GM23338 (cell line): Measurements from ENCODE around the gene SPATS2. TPM values are rescaled to one million over a fixed set of nuclear protein-coding genes. Genes with fewer than 3 reads are reported as not detected.
"Not testable (repeated sequence)": the region's sequence is repeated elsewhere in the genome, so short reads cannot be mapped to it uniquely, and the experiment has no call there.

Experiments used
- ATAC-seq: fragments of 200-7000 bp; cut with Tn5 transposase; 3 replicates; pipeline ENCODE4 v1.9.1; 2020
- DNase-seq: peaks from one replicate; pipeline ENCODE4 v3.0.0-alpha.2; 2015; ENCODE audit warnings: low spot score
- H2AFZ ChIP-seq: fragments of 200-600 bp; sonication (generic); 2 replicates; pipeline ENCODE4 v1.8.0; 2016; ENCODE audit warnings: antibody characterized with exemption, mild to moderate bottlenecking, moderate library complexity
- H3F3A ChIP-seq: fragments of 200-600 bp; sonication (generic); replicated peaks from 2 replicates; pipeline ENCODE4 v1.8.0; 2017; ENCODE audit warnings: antibody characterized with exemption, mixed run types, low read depth
- H3K27ac ChIP-seq: fragments of 200-600 bp; sonication (generic); 2 replicates; pipeline ENCODE4 v1.6.1; 2016; ENCODE audit warnings: low read depth
- H3K27me3 ChIP-seq: fragments of 200-600 bp; sonication (generic); 2 replicates; pipeline ENCODE4 v1.8.0; 2016; ENCODE audit warnings: mild to moderate bottlenecking, mixed run types, moderate library complexity; ENCODE audit not compliant: insufficient read depth
- H3K36me3 ChIP-seq: fragments of 200-600 bp; sonication (generic); 2 replicates; pipeline ENCODE4 v1.8.0; 2016; ENCODE audit warnings: mild to moderate bottlenecking; ENCODE audit not compliant: insufficient read depth
- H3K4me1 ChIP-seq: fragments of 200-600 bp; sonication (generic); 2 replicates; pipeline ENCODE4 v1.8.0; 2016; ENCODE audit warnings: mild to moderate bottlenecking, moderate library complexity; ENCODE audit not compliant: insufficient read depth
- H3K4me2 ChIP-seq: fragments of 200-600 bp; sonication (generic); 2 replicates; pipeline ENCODE4 v1.7.1; 2017; ENCODE audit warnings: mixed run types
- H3K4me3 ChIP-seq: fragments of 200-600 bp; sonication (generic); 2 replicates; pipeline ENCODE4 v1.6.1; 2016; ENCODE audit warnings: mixed run types
- H3K79me2 ChIP-seq: fragments of 200-600 bp; sonication (generic); replicated peaks from 2 replicates; pipeline ENCODE4 v1.8.0; 2017; ENCODE audit warnings: mild to moderate bottlenecking; ENCODE audit not compliant: insufficient read depth
- H3K9me2 ChIP-seq: fragments of 200-600 bp; sonication (generic); 2 replicates; pipeline ENCODE4 v1.8.0; 2017; ENCODE audit not compliant: insufficient read depth
- H4K20me1 ChIP-seq: fragments of 200-600 bp; sonication (generic); replicated peaks from 2 replicates; pipeline ENCODE4 v1.8.0; 2017; ENCODE audit warnings: mild to moderate bottlenecking; ENCODE audit not compliant: insufficient read depth
- H3K27ac Mint-ChIP-seq: 2 replicates; pipeline ENCODE4 v1.8.0; 2020; ENCODE audit warnings: inconsistent platforms, mild to moderate bottlenecking, moderate library complexity, mixed read lengths
- H3K27me3 Mint-ChIP-seq: 3 replicates; pipeline ENCODE4 v1.8.0; 2022; ENCODE audit warnings: low read depth, mild to moderate bottlenecking, moderate library complexity, mixed read lengths, inconsistent platforms; ENCODE audit not compliant: insufficient read depth, poor library complexity
- H3K36me3 Mint-ChIP-seq: 3 replicates; pipeline ENCODE4 v1.8.0; 2021; ENCODE audit warnings: low read depth, mild to moderate bottlenecking, inconsistent platforms, moderate library complexity, mixed read lengths
- H3K4me1 Mint-ChIP-seq: 3 replicates; pipeline ENCODE4 v1.8.0; 2020; ENCODE audit warnings: mild to moderate bottlenecking, inconsistent platforms, mixed read lengths
- H3K4me3 Mint-ChIP-seq: 3 replicates; pipeline ENCODE4 v1.8.0; 2021; ENCODE audit warnings: moderate library complexity, mild to moderate bottlenecking, inconsistent platforms, mixed read lengths
- H3K9me3 Mint-ChIP-seq: 3 replicates; pipeline ENCODE4 v1.8.0; 2020; ENCODE audit warnings: moderate library complexity, mild to moderate bottlenecking, inconsistent platforms, mixed read lengths
- CREB1 ChIP-seq: fragments of 250-450 bp; sonication (Bioruptor Pico); IDR thresholded peaks from 2 replicates; pipeline ENCODE4 v1.5.0; 2020; ENCODE audit warnings: low read depth, mild to moderate bottlenecking, moderate library complexity
- EZH2 ChIP-seq: fragments of 200-600 bp; sonication (generic); IDR thresholded peaks from one replicate; pipeline ENCODE4 v1.8.0; 2017; ENCODE audit warnings: antibody characterized with exemption, mild to moderate bottlenecking, low read depth; ENCODE audit not compliant: unreplicated experiment
- NANOG ChIP-seq: IDR thresholded peaks from 2 replicates; pipeline ENCODE4 v1.6.1; 2016; ENCODE audit warnings: antibody characterized with exemption, borderline replicate concordance
- STAT1 ChIP-seq: IDR thresholded peaks from one replicate; pipeline ENCODE4 v1.6.1; 2016; ENCODE audit warnings: antibody characterized with exemption; ENCODE audit not compliant: unreplicated experiment
- polyA plus RNA-seq: library from polyadenylated mRNA; unstranded; fragments of >200 nt; fragmentation: Nextera tagmentation; extraction: Ambion mirVana; gene quantifications from 2 replicates; pipeline ENCODE4 v1.2.1, GENCODE V29; 2016
- total RNA-seq: library from RNA; depleted of rRNA; stranded (reverse); fragments of >200 nt; shearing (Covaris generic); gene quantifications from 2 replicates; pipeline ENCODE4 v1.2.3, GENCODE V29; 2014
- TF ChIP-seq, protein P1 (sequence below), 2 experiments: fragments of 200-600 bp in 1 of 2; sonication (generic) in 1 of 2; conservative IDR thresholded peaks; 2 replicates each; pipeline versions ENCODE4 v1.5.1 to v1.6.1; 2016 to 2017; ENCODE audit warnings: antibody characterized with exemption in 2 of 2, low read depth in 2 of 2, mild to moderate bottlenecking in 2 of 2, moderate library complexity in 1 of 2
- TF ChIP-seq, protein P2 (sequence below): IDR thresholded peaks from 2 replicates; pipeline ENCODE4 v1.6.1; 2016; ENCODE audit warnings: antibody characterized with exemption
- TF ChIP-seq, protein P3 (sequence below): IDR thresholded peaks from one replicate; pipeline ENCODE4 v1.6.1; 2018; ENCODE audit warnings: antibody characterized with exemption; ENCODE audit not compliant: unreplicated experiment

Gene SPATS2
- total and polyA plus RNA-seq, 2 experiments from 2014 or later = 20.6 to 61.0 TPM

DNA sequence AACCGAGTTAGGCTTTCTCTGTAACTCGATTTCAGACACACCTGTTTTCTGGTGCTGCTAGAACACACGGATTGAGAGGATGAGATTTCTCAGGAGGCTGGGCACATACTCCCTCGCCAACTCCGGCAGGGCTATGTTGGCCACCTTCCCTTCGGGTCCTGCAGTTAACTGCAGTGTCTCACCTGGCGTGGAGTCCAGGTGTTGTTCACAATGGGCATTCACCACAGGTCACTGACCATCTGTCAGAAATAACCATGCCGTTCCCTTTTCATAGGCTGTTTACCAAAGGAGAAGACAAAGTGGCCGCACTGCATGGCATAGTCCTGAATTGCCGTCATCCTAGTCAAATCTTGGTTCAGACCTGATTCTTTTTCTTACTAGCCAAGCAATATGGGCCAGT is 166.1 kb downstream of the SPATS2 start:
- H3K79me2 ChIP-seq = no peaks in the 10 kb centered on the region
- Mint-ChIP-seq H3K27ac (no peak overlapping the region), H3K4me1 (peaks cover 14% of the 10 kb centered on the region; the same call in 2 of the 3 replicates), H3K36me3 (peaks cover 3% of the 10 kb centered on the region), H3K9me3 (no peaks in the 10 kb centered on the region; the same call in 2 of the 3 replicates), H3K4me3 (no peak overlapping the region), H3K27me3 (peaks cover 35% of the 10 kb centered on the region)
- H3K4me3 ChIP-seq = no peak overlapping the region
- ATAC-seq (no peak), DNase-seq (no peak)
- H3K27me3 ChIP-seq = peaks cover 53% of the 10 kb centered on the region
- TF ChIP-seq, protein P1, sequence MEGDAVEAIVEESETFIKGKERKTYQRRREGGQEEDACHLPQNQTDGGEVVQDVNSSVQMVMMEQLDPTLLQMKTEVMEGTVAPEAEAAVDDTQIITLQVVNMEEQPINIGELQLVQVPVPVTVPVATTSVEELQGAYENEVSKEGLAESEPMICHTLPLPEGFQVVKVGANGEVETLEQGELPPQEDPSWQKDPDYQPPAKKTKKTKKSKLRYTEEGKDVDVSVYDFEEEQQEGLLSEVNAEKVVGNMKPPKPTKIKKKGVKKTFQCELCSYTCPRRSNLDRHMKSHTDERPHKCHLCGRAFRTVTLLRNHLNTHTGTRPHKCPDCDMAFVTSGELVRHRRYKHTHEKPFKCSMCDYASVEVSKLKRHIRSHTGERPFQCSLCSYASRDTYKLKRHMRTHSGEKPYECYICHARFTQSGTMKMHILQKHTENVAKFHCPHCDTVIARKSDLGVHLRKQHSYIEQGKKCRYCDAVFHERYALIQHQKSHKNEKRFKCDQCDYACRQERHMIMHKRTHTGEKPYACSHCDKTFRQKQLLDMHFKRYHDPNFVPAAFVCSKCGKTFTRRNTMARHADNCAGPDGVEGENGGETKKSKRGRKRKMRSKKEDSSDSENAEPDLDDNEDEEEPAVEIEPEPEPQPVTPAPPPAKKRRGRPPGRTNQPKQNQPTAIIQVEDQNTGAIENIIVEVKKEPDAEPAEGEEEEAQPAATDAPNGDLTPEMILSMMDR (conservative IDR thresholded peaks at IDR 0.05; ENCODE audit: low read depth in 2 of 2) = no peak
- TF ChIP-seq, protein P2, sequence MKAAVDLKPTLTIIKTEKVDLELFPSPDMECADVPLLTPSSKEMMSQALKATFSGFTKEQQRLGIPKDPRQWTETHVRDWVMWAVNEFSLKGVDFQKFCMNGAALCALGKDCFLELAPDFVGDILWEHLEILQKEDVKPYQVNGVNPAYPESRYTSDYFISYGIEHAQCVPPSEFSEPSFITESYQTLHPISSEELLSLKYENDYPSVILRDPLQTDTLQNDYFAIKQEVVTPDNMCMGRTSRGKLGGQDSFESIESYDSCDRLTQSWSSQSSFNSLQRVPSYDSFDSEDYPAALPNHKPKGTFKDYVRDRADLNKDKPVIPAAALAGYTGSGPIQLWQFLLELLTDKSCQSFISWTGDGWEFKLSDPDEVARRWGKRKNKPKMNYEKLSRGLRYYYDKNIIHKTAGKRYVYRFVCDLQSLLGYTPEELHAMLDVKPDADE = no peak
- H3K27ac ChIP-seq = no peak overlapping the region
- H4K20me1 ChIP-seq = peaks cover 4% of the 10 kb centered on the region; the same call in 1 of the 2 replicates
- H3K4me2 ChIP-seq = no peak overlapping the region
- no peaks in the 10 kb centered on the region; the same call in 1 of the 2 replicates for H3K36me3 ChIP-seq
- no peaks in the 10 kb centered on the region for H3K9me2 ChIP-seq
- H3K4me1 ChIP-seq = peaks cover 17% of the 10 kb centered on the region
- no peaks in the 10 kb centered on the region for H3F3A ChIP-seq
- no peak overlapping the region for H2AFZ ChIP-seq

DNA sequence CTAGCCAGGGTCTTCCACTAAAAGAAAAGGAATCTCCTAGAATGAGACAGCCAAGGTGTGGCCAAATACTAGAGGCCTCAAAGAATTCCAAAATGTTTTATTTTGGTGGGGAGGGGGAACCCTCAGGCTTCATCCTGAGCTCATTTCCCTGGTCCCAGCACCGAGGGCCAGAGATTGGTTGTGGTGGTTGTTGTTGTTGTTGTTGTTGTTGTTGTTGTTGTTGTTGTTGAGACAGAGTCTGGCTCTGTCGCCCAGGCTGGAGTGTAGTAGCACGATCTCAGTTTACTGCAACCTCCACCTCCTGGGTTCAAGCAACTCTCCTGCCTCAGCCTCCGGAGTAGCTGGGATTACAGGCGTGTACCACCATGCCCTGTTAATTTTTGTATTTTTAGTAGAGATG is 166.9 kb downstream of the SPATS2 start:
- not testable (repeated sequence) for H2AFZ ChIP-seq, H3K27ac Mint-ChIP-seq, H3K9me2 ChIP-seq, H4K20me1 ChIP-seq, ATAC-seq, H3K4me2 ChIP-seq, H3K79me2 ChIP-seq, H3K27ac ChIP-seq, H3F3A ChIP-seq, H3K4me3 ChIP-seq, H3K36me3 ChIP-seq, DNase-seq, H3K36me3 Mint-ChIP-seq, H3K9me3 Mint-ChIP-seq, H3K4me3 Mint-ChIP-seq
- Histone ChIP-seq H3K4me1 (peaks cover 17% of the 10 kb centered on the region), H3K27me3 (peaks cover 61% of the 10 kb centered on the region)
- Mint-ChIP-seq H3K27me3 (peaks cover 38% of the 10 kb centered on the region), H3K4me1 (peaks cover 14% of the 10 kb centered on the region; the same call in 2 of the 3 replicates)

DNA sequence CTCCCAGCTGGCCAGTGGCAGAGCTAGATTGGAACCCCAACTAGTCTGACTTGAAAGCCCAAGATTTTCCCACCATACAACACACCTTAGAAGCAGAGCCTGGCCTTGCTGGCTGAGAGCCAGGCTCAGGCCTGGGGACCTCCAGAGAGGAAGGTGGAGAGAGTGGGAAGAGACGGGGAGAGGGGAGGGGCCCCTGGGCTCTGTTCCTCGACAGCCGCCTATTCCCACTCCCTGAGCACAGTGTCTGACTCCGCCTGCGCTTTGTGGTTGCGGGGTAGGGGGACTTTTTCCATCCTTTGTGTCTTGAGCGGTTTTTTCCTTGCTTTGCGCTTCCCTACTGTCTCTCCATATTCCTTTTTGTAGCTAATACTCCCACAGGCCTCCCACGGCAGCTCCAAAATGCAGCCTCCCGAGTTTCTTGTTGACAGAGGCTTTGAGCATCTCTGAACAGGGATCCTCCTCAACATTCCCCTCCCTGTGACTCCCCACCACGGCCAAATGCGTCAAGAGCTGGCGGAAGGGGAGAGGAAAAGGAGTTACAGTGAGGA is 167.5 kb downstream of the SPATS2 start:
- H2AFZ ChIP-seq = no peak overlapping the region
- H3K36me3 ChIP-seq = no peaks in the 10 kb centered on the region; the same call in 1 of the 2 replicates
- H4K20me1 ChIP-seq = peaks cover 4% of the 10 kb centered on the region; the same call in 1 of the 2 replicates
- no peak overlapping the region for H3K27ac ChIP-seq
- H3K27me3 Mint-ChIP-seq = peaks cover 44% of the 10 kb centered on the region
- H3K27ac Mint-ChIP-seq = no peak overlapping the region
- H3F3A ChIP-seq = no peaks in the 10 kb centered on the region
- ATAC-seq (peak; percentile 37), DNase-seq (peak; percentile 42)
- H3K9me2 ChIP-seq = no peaks in the 10 kb centered on the region
- no peak overlapping the region; the same call in 1 of the 2 replicates for H3K4me2 ChIP-seq
- no peaks in the 10 kb centered on the region; the same call in 2 of the 3 replicates for H3K36me3 Mint-ChIP-seq
- peaks cover 17% of the 10 kb centered on the region; the same call in 2 of the 3 replicates for H3K4me1 Mint-ChIP-seq
- H3K27me3 ChIP-seq = peaks cover 67% of the 10 kb centered on the region
- no peak overlapping the region for H3K4me3 ChIP-seq
- TF ChIP-seq CREB1 (CRISPR knock-in tag) (no peak), STAT1 (no peak), NANOG (no peak), EZH2 (no peak)
- TF ChIP-seq, protein P2 = no peak
- TF ChIP-seq, protein P3, sequence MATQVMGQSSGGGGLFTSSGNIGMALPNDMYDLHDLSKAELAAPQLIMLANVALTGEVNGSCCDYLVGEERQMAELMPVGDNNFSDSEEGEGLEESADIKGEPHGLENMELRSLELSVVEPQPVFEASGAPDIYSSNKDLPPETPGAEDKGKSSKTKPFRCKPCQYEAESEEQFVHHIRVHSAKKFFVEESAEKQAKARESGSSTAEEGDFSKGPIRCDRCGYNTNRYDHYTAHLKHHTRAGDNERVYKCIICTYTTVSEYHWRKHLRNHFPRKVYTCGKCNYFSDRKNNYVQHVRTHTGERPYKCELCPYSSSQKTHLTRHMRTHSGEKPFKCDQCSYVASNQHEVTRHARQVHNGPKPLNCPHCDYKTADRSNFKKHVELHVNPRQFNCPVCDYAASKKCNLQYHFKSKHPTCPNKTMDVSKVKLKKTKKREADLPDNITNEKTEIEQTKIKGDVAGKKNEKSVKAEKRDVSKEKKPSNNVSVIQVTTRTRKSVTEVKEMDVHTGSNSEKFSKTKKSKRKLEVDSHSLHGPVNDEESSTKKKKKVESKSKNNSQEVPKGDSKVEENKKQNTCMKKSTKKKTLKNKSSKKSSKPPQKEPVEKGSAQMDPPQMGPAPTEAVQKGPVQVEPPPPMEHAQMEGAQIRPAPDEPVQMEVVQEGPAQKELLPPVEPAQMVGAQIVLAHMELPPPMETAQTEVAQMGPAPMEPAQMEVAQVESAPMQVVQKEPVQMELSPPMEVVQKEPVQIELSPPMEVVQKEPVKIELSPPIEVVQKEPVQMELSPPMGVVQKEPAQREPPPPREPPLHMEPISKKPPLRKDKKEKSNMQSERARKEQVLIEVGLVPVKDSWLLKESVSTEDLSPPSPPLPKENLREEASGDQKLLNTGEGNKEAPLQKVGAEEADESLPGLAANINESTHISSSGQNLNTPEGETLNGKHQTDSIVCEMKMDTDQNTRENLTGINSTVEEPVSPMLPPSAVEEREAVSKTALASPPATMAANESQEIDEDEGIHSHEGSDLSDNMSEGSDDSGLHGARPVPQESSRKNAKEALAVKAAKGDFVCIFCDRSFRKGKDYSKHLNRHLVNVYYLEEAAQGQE = no peak
- H3K9me3 Mint-ChIP-seq = no peaks in the 10 kb centered on the region; the same call in 1 of the 3 replicates
- no peak overlapping the region; the same call in 2 of the 3 replicates for H3K4me3 Mint-ChIP-seq
- peaks cover 17% of the 10 kb centered on the region for H3K4me1 ChIP-seq
- H3K79me2 ChIP-seq = no peaks in the 10 kb centered on the region
